CD4-positive, alpha-beta T cell treated with Interleukin-15 for 4 hours (primary cell): ENCODE measurements around the gene SSPN.

Source experiments
- DNase-seq: peaks from one replicate; pipeline ENCODE4 v3.0.0-alpha.2; 2020; ENCODE audit warnings: low spot score

The SSPN gene

DNA sequence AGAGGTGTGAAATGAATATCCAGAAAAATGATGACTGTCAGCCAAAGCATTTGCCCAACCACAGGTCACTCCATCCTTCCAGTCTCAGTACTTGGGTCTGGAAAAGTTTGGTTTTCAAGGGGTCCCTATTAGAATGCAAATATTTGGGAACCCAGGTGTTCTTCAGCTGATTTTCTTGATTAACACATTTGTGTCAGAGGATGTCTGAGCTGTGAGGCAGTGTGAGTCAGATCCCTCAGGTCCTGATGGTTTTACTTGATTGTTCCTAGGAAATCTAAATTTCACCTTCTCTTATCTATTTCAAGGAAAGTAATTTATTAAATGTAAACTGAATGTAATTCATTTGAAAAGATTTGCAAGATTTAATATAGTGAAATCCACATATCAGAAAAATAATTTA, 71.5 kb downstream of the SSPN start:
- DNase-seq: no peak

- no peak for DNase-seq
Observed at GRCh38 chr12:26268841-26269561, 73.6 kb downstream of the SSPN start.

GRCh38 chr12:26269562-26270284, 74.3 kb downstream of the SSPN start:
- no peak for DNase-seq

- DNase-seq: no peak
Observed at GRCh38 chr12:26271024-26271423, 75.7 kb downstream of the SSPN start.

GRCh38 chr12:26271889-26272492, 76.6 kb downstream of the SSPN start:
- no peak for DNase-seq

DNA sequence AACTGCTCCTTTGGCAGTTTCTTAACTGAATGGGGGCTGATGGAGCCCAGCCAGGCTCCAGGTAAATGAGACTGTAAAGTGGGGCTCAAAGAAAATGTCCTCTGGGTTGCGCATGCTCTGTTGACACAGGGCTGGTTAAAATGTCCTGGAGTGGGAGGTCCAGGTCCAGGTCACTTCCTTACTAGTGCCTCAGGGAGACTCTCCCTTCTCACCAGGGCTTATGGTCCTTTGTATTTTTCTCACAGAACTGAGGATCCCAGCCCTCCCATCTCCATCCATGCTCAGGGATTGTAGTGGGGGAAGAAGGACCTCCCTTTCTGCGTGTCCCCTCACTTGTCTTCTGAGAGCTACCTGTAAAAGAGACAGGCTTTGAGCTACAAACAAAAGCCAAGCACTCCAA, 77.5 kb downstream of the SSPN start:
- DNase-seq: no peak

GRCh38 chr12:26273811-26274210, 78.4 kb downstream of the SSPN start:
- no peak for DNase-seq

GRCh38 chr12:26274441-26275312, 79.3 kb downstream of the SSPN start:
- peak; percentile 18 for DNase-seq

DNA sequence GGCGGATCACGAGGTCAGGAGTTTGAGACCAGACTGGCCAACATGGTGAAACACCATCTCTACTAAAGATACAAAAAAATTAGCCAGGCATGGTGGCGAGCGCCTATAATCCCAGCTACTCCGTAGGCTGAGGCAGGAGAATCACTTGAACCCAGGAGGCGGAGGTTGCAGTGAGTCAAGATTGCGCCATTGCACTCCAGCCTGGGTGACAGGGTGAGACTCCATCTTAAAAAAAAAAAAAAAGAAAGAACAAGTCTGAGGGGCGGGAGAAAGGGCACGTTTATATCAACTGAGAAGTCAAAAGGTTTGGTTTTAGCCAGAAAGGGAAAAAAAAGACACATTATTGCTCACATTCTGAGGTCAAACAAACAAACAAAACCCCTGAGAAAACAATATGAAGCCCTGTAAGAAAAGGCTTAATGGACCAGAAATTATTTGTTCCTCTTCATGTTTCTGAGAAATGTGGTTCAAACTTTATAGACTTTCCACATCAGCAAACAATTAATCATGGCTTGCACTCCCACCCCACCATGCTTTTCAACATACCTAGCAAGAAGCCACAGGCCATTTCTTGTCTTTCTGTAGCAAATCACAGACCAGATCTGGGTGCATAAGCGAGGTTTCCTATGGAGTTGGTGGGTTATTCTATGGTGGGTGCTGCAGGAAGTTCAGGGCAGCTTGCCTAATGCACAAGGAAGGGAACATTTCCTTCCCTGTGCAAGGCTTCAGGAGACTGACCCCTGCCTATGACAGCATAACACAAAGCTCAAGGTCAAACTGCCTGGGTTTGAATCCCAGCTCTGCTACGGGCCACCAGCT, 80.1 kb downstream of the SSPN start:
- DNase-seq: no peak

GRCh38 chr12:26276709-26277108, 81.3 kb downstream of the SSPN start:
- DNase-seq: no peak

DNA sequence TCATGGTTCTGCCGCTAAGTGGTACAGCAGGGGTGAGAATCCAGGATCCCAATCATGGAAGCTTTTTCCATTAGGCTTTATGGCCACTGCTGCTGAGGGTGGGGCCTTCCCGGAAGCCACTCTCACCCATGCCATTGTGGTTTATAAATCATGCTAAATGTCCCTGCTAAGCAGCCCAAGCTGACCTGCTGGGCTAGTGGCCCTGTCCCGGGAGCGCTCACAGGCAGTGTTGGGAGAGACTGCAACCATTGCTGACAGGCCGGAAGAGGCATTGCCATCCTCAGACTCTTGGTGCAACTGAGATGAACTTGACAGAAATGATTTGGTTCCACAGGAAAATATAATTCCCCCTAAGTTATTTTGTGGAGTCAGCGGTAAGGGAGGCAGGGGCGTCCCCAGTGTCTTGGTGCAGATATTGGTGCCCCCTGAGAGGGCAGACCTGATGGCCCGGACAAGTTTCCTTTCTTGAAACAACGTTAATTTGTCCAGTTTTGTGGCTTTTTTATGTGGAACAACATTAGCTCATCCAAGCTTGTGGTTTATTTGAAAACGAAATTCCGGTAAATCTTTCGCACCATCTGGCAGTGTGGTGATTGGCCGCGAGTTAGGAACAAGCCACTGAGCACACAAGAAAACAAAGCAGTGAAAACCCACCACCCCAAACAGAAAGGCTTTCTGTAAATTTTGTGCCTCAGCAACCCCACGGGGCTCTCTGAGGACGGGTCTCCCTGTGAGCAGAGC, 82.3 kb downstream of the SSPN start:
- no peak for DNase-seq

- no peak for DNase-seq
Observed at GRCh38 chr12:26278266-26278665, 82.9 kb downstream of the SSPN start.

- DNase-seq: no peak
Observed at GRCh38 chr12:26278666-26279065, 83.3 kb downstream of the SSPN start.

DNA sequence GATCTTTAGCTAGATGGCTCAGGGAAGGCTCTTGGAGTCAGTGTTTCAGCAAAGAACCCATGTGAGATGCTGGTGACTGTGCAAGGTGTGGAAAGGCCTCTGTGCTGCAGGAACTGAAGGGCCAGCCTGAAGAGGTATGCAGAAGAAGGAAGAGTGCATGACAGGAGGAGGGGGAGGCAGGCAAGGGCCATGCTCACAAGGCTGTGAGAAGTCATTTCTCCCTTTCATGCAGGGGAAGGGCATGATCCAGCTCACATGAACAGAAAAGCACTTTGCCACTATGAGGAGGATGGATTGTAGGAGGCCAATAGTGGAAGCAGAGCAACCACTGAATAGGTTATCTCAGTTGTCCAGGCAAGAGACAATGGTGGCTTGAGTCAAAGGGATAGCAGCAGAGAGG, 83.7 kb downstream of the SSPN start:
- DNase-seq: no peak

DNA sequence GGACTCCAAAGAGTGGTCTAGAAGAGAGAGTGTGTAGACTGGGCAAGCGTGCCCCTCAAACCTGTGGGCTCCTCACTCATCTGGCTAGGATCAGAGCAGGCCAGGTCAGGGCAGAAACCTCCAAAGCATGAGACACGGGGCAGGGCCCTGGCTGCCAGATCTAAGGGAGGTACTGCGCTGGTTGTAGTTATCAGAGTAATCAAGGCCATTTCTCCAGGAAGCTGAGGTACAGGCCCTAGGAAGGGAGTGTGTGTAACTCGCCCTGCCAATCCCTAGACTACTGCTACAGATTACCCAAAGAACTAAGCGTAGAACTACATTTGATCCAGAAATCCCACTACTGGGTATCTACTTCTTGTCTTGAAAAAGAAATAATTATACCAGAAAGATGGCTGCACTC, 84.5 kb downstream of the SSPN start:
- no peak for DNase-seq

GRCh38 chr12:26280869-26281268, 85.5 kb downstream of the SSPN start:
- DNase-seq: no peak

DNA sequence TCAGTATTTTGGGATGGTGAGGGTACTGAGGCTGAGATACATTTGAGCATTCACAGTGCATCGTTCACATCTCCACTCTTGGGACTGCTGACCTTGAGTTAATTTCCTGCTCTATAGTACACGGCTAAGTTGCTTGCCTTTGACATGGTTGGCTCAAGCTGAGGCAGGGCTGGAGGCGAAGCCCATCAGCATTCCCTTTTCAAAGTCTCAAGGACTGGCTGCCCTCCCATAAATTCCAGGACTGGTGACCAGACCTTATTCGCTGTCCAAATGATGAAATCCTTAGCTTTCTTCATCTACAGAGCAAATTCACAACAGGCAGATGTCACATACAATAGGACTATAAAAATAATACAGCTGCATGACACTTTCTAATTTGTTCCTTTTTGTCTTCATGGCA, 85.9 kb downstream of the SSPN start:
- DNase-seq: no peak

DNA sequence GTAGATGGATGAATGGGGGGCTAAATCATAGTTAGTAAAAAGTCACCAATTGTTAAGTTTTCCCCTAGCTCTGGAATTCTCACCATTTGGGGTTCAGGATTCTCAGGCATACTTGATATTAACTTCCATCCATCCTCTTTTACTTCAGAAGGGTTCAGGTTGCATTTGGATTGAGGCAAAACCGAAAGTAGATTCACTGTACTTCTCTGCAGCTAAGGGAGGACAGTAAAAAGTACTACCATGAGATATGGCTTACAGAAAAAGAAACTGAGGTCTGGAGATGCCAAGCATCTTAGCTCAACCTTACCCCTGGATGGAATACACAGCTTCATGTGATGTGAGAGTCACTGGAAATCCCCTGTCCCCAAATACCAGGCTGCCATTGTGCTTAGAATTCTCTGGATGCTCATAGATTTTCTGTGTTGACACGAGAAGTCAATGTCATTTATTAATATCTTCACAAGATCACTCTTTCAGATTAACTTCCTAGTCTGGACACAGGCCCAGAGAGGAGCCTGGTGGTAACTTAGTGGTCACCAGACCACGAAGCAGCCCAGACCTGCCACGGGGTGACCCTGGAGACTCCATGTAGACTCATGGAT, 87.1 kb downstream of the SSPN start:
- DNase-seq: no peak

- no peak for DNase-seq
Observed at GRCh38 chr12:26283046-26283445, 87.7 kb downstream of the SSPN start.

DNA sequence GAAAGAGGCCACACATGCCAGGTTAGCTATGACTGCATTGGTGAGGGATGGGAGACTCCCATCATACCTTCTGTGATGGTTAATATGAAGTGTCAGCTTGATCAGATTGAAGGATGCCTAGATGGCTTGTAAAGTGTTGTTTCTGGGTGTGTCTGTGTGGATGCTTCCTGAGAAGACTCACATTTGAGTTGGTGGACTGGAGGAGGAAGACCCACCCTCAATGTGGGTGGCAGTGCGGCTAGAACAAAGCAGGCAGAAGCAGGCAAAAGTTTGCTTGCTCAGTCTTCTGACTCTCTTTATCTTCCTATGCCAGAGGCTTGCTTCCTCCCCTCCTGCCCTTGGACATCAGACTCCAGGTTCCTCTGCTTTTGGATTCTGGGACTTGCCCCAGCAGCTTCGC, 88.2 kb downstream of the SSPN start:
- no peak for DNase-seq
